Thymus (tissue), 2 donors: ENCODE results near the gene LRRC28. TPM values are rescaled to one million over a fixed set of nuclear protein-coding genes. Genes with fewer than 3 reads are reported as not detected.

ENCODE experiments used
- polyA plus RNA-seq: library from polyadenylated mRNA; stranded (reverse); fragments of 200-250 nt; gene quantifications from one replicate; pipeline ENCODE4 v1.2.3, GENCODE V29; 2013
- total RNA-seq: library from RNA; stranded (reverse); fragments of 120-200 nt; gene quantifications from one replicate; pipeline ENCODE4 v1.2.4, GENCODE V29; 2013
- donor health status: healthy.

LRRC28 gene
- total and polyA plus RNA-seq, 2 donors, result 11.0 to 23.5 TPM

Other genes starting within 250 kb of the LRRC28 start
- gene PGPEP1L, start 243.7 kb upstream of the LRRC28 start, total RNA-seq, result 0.76 TPM
- 0.14 TPM for gene PGPEP1L, start 243.7 kb upstream of the LRRC28 start, polyA plus RNA-seq
- 3.4 TPM for gene SYNM, start 146.4 kb upstream of the LRRC28 start, total RNA-seq
- 10.5 TPM for gene SYNM, start 146.4 kb upstream of the LRRC28 start, polyA plus RNA-seq
- gene TTC23, start 1.9 kb upstream of the LRRC28 start, total RNA-seq, result 5.7 TPM
- gene TTC23, start 1.9 kb upstream of the LRRC28 start, polyA plus RNA-seq, result 7.7 TPM